Cerebellar nuclear complex (tissue), 1 donor: ENCODE results near the gene APOO.

Source experiments
- DNase-seq, 2 experiments: peaks; one replicate each; lab custom pipeline; 2025; lab: John Stamatoyannopoulos, UW

The APOO gene

DNA sequence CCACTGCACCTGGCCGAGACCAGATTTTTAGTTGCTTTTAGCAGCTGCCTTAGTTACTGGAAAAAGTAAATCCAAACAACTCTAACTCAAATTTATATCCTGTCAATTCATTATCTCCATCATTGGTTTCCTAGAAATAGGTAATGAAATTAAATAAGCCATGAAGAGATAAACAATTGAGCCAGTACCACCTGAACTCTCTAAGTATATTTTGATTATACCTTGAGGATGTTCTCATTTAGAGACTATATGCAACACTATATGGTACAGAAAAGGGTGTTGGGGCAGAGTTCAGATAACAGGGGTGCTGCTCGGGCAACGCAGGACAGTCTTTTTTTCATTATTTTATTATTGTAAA lies 89.8 kb downstream of the APOO start:
- DNase-seq = no peak

- no peak for DNase-seq
Measured at GRCh38 chrX:23816179-23816578, 91.6 kb downstream of the APOO start.

DNA sequence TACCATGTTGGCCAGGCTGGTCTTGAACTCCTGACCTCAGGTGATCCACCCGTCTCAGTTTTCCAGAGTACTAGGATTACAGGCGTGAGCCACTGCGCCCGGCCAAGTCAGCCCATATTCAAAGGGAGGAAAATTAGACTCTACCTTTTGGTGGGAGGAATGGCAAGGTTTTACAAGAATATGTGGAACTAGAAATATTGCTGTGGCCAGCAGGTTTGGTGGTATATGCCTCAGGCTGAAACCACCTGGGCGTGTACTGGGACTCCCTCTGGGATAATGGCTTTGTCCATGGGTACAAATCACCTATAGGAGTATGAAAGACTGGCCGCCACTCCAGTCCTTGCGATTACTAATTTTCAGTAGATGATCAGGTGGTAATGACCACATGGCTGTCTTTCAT lies 92.4 kb downstream of the APOO start:
- no peak for DNase-seq

- DNase-seq = no peak
Measured at GRCh38 chrX:23813808-23814207, 93.9 kb downstream of the APOO start.

DNA sequence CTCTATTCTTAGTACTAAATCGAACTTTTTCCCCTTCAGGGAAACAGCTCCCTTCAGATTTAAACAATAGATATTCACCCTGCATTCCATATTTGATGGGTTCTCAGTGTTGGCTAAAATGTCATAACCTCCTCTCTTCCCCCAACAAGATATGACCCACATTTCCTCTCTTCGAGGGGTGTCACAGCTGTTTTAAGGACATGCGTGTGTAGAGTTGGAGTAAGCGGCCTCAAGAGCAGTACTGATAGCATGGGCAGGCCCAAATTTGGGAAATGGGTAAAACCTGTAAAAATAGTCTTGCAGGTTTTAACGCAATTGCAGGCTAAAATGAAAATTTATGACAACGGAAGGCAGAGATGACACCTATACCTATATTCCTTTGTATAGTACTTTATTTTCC lies 96.1 kb downstream of the APOO start:
- DNase-seq = no peak

- no peak for DNase-seq
Measured at GRCh38 chrX:23811108-23811651, 96.6 kb downstream of the APOO start.

GRCh38 chrX:23810279-23810678 lies 97.5 kb downstream of the APOO start:
- no peak for DNase-seq

- no peak for DNase-seq
Measured at GRCh38 chrX:23805389-23805788, 102.3 kb downstream of the APOO start.

DNA sequence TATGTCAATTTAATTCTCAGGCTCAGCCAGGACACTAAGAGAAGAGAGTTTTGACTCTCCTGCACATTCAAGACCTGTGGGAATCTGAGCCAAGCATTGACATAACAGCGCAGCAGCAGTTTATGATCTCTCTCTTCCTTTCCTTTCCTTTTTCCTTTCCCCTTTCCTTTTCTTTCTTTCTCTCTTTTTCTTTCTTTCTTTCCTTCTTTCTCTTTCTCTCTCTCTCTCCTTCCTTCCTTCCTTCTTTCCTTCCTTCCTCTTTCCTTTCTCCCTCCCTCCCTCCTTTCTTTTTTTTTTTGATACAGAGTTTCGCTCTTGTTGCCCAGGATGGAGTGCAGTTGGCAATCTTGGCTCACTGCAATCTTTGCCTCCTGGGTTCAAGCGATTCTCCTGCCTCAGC lies 103.2 kb downstream of the APOO start:
- no peak for DNase-seq

DNA sequence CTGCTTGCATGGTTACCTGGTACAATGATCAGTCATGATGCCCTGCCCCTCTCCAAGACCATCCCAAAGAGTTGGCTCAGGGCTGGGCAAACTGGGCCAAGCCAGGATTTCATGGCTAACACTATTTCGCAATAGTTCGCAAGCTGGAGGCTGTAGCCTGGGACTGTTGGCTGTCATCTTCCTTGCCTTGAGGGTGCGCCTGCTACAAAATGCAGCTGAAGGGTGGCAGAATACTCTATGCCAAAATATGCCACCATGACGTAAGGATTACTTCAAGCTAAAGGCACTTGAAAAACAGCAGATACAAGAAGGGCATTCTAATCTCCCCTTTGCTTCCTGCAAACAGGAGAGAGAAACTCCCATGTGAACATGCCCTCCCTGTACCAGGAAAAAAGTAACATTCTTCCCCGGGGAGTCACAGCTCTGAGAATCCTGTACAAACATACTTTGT lies 103.8 kb downstream of the APOO start:
- DNase-seq = no peak

GRCh38 chrX:23802431-23802830 lies 105.3 kb downstream of the APOO start:
- DNase-seq = no peak

GRCh38 chrX:23799469-23800065 lies 108.2 kb downstream of the APOO start:
- DNase-seq = no peak

DNA sequence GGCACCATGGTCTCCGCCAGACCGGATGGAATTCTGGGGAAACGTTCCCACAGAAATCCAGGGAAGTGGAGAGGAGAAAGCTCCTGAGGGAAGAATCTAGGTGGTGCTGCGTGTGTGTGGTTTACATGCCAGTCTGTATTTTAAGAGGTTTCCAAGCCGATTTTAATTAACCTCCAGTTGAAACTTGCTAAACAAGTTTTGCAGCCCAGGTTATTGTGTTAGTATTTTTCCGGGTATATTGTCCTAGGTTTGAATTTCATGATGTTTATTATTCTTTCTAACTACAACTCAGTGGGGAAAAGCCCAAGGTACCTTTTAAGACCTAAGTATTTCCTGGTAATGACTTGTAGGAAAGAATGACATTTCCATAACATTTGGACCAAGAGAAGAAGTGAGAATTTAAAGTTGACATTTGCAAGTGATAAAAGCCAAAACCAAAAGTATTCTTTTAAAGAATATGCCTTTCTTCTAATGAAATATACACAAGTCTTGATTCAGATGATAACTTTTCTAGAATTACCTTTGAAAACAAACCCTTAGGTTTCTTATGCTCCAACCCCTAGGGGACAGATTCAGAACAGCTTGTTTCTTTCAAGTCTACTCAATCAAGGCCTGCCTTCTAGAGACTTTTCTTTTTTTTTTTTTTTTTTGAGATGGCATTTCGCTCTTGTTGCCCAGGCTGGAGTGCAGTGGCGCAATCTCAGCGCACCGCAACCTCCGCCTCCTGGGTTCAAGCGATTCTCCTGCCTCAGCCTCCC lies 110.2 kb downstream of the APOO start:
- DNase-seq = no peak

DNA sequence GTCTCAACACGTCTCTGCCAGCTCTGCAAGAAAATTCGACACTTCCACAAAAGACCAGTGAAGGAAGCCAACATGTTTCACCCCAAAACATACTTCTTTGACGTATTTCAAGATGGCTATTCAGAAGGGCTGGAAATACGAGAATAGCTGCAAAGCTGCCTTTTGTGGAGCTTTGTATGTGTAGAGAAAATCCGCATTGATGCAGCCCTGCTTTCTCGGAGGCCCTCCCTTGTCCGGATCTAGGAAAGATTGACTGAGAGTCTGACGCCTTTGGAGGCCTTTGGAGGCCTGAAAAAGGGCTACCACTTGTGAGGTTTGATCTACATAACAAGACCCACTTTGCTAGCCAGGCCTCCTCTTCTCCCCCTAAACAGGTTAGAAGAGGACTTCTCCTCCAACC lies 112.5 kb downstream of the APOO start:
- no peak for DNase-seq

GRCh38 chrX:23792861-23793553 lies 114.7 kb downstream of the APOO start:
- DNase-seq = no peak

- DNase-seq = no peak
Measured at GRCh38 chrX:23790155-23790497, 117.6 kb downstream of the APOO start.

DNA sequence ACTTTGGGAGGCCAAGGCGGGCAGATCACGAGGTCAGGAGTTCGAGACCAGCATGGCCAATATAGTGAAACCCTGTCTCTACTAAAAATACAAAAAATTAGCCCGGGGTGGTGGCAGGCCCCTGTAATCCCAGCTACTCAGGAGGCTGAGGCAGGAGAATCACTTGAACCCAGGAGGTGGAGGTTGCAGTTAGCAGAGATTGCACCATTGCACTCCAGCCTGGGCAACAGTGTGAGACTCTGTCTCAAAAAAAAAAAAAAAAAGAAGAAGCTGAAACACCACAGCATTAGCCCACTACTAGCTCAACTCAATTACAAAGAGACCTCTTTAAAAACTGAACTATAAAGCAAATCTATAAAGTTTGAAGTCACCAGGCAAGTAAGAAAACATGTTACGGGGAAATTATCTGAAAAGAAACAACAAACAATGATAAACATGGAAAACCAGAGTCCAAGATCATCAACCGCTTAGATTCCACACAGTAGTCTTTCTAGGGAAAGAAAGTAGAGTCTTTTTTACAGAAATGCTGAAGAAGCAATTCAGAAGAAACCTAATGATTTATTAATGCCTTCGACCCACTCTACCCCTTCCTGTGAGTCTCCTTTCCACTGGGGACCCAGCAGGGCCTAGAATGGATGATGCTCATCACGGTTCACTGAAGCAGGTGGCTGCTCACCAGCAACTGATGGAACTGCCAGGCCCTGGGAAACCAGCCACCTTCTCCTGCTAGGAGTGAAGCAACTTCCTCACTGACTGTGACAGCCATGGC lies 118.2 kb downstream of the APOO start:
- DNase-seq = peak in 1 of 2 experiments; percentile 9

- no peak for DNase-seq
Measured at GRCh38 chrX:23788946-23789345, 118.8 kb downstream of the APOO start.

GRCh38 chrX:23788521-23788920 lies 119.2 kb downstream of the APOO start:
- no peak for DNase-seq

GRCh38 chrX:23787745-23788118 lies 120.0 kb downstream of the APOO start:
- DNase-seq = no peak

GRCh38 chrX:23786268-23786815 lies 121.4 kb downstream of the APOO start:
- no peak for DNase-seq

GRCh38 chrX:23785580-23785979 lies 122.2 kb downstream of the APOO start:
- no peak for DNase-seq
